HEK293 (cell line): Measurements from ENCODE around the gene SMNDC1.

Experiments
- CTCF ChIA-PET: fragments of 350-600 bp; formaldehyde crosslinking; extraction: SDS; loops from one replicate; lab custom pipeline; 2021; ENCODE audit warnings: antibody characterized with exemption; lab: Yijun Ruan, JAX
- POLR2A ChIA-PET: fragments of 300-600 bp; formaldehyde crosslinking; extraction: SDS; loops from one replicate; lab custom pipeline; 2020; ENCODE audit warnings: antibody characterized with exemption, inconsistent platforms; lab: Yijun Ruan, JAX
- H3K27ac ChIP-seq: fragments of 200-500 bp; sonication (Bioruptor generic); 2 replicates; pipeline ENCODE4 v1.5.1; 2014; ENCODE audit warnings: low read depth, low read length, control low read depth, inconsistent platforms; ENCODE audit errors: extremely low read depth
- H3K36me3 ChIP-seq, 2 experiments: fragments of 200-500 bp in 1 of 2; sonication (Bioruptor generic) in 1 of 2; 1 replicate in 1 of 2; 2 replicates in 1 of 2; pipeline ENCODE4 v1.5.1; 2014 to 2017; ENCODE audit warnings: inconsistent platforms in 2 of 2, low read length in 2 of 2; ENCODE audit not compliant: control insufficient read depth in 2 of 2, insufficient read depth in 1 of 2
- H3K4me1 ChIP-seq: fragments of 200-500 bp; sonication (Bioruptor generic); 2 replicates; pipeline ENCODE4 v1.5.1; 2014; ENCODE audit warnings: mild to moderate bottlenecking, low read length, inconsistent platforms; ENCODE audit not compliant: control insufficient read depth, insufficient read depth
- H3K4me3 ChIP-seq: 2 replicates; pipeline ENCODE4 v1.5.1; 2011; ENCODE audit warnings: low read depth, mild to moderate bottlenecking, control low read depth, low read length, moderate library complexity
- H3K9me3 ChIP-seq: fragments of 200-500 bp; sonication (Bioruptor generic); 2 replicates; pipeline ENCODE4 v1.5.1; 2014; ENCODE audit warnings: low read depth, low read length, inconsistent platforms; ENCODE audit not compliant: control insufficient read depth, insufficient read depth
- GFI1B ChIP-seq: fragments of 450-650 bp; formaldehyde crosslinking; IDR thresholded peaks from 2 replicates; pipeline ENCODE4 v1.5.1; 2016; ENCODE audit warnings: missing biosample characterization, missing genetic modification characterization
- GLI2 ChIP-seq: fragments of 450-650 bp; formaldehyde crosslinking; IDR thresholded peaks from 2 replicates; pipeline ENCODE4; 2017; ENCODE audit warnings: missing biosample characterization, missing genetic modification characterization, low read depth, borderline replicate concordance
- GLIS2 ChIP-seq: fragments of 450-650 bp; formaldehyde crosslinking; IDR thresholded peaks from 2 replicates; pipeline ENCODE4 v1.5.1; 2016; ENCODE audit warnings: missing biosample characterization, missing genetic modification characterization
- IKZF3 ChIP-seq: fragments of 450-650 bp; IDR thresholded peaks from 2 replicates; pipeline ENCODE4 v1.5.0; 2018; ENCODE audit warnings: missing biosample characterization, mild to moderate bottlenecking, missing genetic modification characterization, moderate library complexity
- OVOL3 ChIP-seq: fragments of 450-650 bp; formaldehyde crosslinking; IDR thresholded peaks from 2 replicates; pipeline ENCODE4 v1.5.1; 2016; ENCODE audit warnings: missing biosample characterization, missing genetic modification characterization
- ZNF175 ChIP-seq: fragments of 450-650 bp; formaldehyde crosslinking; IDR thresholded peaks from 2 replicates; pipeline ENCODE4 v1.5.1; 2016; ENCODE audit warnings: missing biosample characterization, missing genetic modification characterization
- ZNF211 ChIP-seq: fragments of 450-650 bp; formaldehyde crosslinking; IDR thresholded peaks from 2 replicates; pipeline ENCODE4 v1.5.1; 2016; ENCODE audit warnings: low read depth, missing biosample characterization, missing genetic modification characterization
- ZNF416 ChIP-seq: fragments of 450-650 bp; formaldehyde crosslinking; IDR thresholded peaks from 2 replicates; pipeline ENCODE4 v1.5.1; 2016; ENCODE audit warnings: missing biosample characterization, missing genetic modification characterization
- ZNF473 ChIP-seq: fragments of 450-650 bp; formaldehyde crosslinking; IDR thresholded peaks from 2 replicates; pipeline ENCODE4 v1.5.1; 2017; ENCODE audit warnings: missing biosample characterization, missing genetic modification characterization
- ZNF529 ChIP-seq: fragments of 450-650 bp; formaldehyde crosslinking; IDR thresholded peaks from 2 replicates; pipeline ENCODE4 v1.5.1; 2017; ENCODE audit warnings: missing genetic modification characterization, missing biosample characterization; ENCODE audit not compliant: insufficient replicate concordance
- ZNF560 ChIP-seq: fragments of 450-650 bp; formaldehyde crosslinking; IDR thresholded peaks from 2 replicates; pipeline ENCODE4 v1.5.1; 2017; ENCODE audit warnings: missing biosample characterization, missing genetic modification characterization, borderline replicate concordance
- ZNF571 ChIP-seq: fragments of 450-650 bp; formaldehyde crosslinking; IDR thresholded peaks from 2 replicates; pipeline ENCODE4 v1.5.0; 2017; ENCODE audit warnings: missing biosample characterization, missing genetic modification characterization
- ZNF600 ChIP-seq: fragments of 450-650 bp; formaldehyde crosslinking; IDR thresholded peaks from 2 replicates; pipeline ENCODE4 v1.5.1; 2016; ENCODE audit warnings: missing biosample characterization, missing genetic modification characterization
- ZNF645 ChIP-seq: fragments of 450-650 bp; formaldehyde crosslinking; IDR thresholded peaks from 2 replicates; pipeline ENCODE4; 2016; ENCODE audit warnings: missing biosample characterization, missing genetic modification characterization
- ZNF658 ChIP-seq: fragments of 450-650 bp; formaldehyde crosslinking; IDR thresholded peaks from 2 replicates; pipeline ENCODE4; 2016; ENCODE audit warnings: missing biosample characterization, missing genetic modification characterization
- ZNF707 ChIP-seq: fragments of 450-650 bp; formaldehyde crosslinking; IDR thresholded peaks from 2 replicates; pipeline ENCODE4 v1.5.1; 2016; ENCODE audit warnings: missing biosample characterization, missing genetic modification characterization
- ZNF76 ChIP-seq: fragments of 450-650 bp; formaldehyde crosslinking; IDR thresholded peaks from 2 replicates; pipeline ENCODE4; 2016; ENCODE audit warnings: low read depth, missing biosample characterization, missing genetic modification characterization, borderline replicate concordance
- ZSCAN16 ChIP-seq: fragments of 450-650 bp; formaldehyde crosslinking; IDR thresholded peaks from 2 replicates; pipeline ENCODE4 v1.5.1; 2016; ENCODE audit warnings: missing biosample characterization, missing genetic modification characterization
- TF ChIP-seq, protein P1 (sequence below): fragments of 450-650 bp; formaldehyde crosslinking; IDR thresholded peaks from 2 replicates; pipeline ENCODE4 v1.5.0; 2017; ENCODE audit warnings: missing biosample characterization, missing genetic modification characterization, borderline replicate concordance
- TF ChIP-seq, protein P2 (sequence below): fragments of 450-650 bp; formaldehyde crosslinking; IDR thresholded peaks from 2 replicates; pipeline ENCODE4 v1.5.1; 2016; ENCODE audit warnings: missing biosample characterization, missing genetic modification characterization

The SMNDC1 gene

GRCh38 chr10:110285501-110285900 lies 19.2 kb downstream of the SMNDC1 start:
- ChIA-PET CTCF (interaction anchor here (0.6 to 7.6 kb wide), 8 partner anchors 11 to 401 kb away, joined by 3 to 119 read pairs (median 4); no protein-coding TSS in a partner anchor), POLR2A (interaction anchor here (0.7 to 1.5 kb wide), 3 partner anchors 11 to 77 kb away, joined by 3 to 5 read pairs (median 4); no protein-coding TSS in a partner anchor)
- Histone ChIP-seq H3K36me3 (peaks cover 37 to 61% of the 10 kb centered on the region in 2 experiments), H3K27ac (no peak overlapping the region), H3K4me3 (no peak overlapping the region), H3K4me1 (no peaks in the 10 kb centered on the region), H3K9me3 (no peaks in the 10 kb centered on the region)
- no peak for TF ChIP-seq ZNF76 (tag by site-specific recombination)
- TF ChIP-seq IKZF3 (tag by site-specific recombination): no peak
- TF ChIP-seq ZNF416: no peak
- TF ChIP-seq ZSCAN16 (tag by site-specific recombination): no peak
- TF ChIP-seq GFI1B: no peak
- no peak for TF ChIP-seq ZNF707 (tag by site-specific recombination)
- no peak for TF ChIP-seq ZNF600 (tag by site-specific recombination)
- TF ChIP-seq, protein P1, sequence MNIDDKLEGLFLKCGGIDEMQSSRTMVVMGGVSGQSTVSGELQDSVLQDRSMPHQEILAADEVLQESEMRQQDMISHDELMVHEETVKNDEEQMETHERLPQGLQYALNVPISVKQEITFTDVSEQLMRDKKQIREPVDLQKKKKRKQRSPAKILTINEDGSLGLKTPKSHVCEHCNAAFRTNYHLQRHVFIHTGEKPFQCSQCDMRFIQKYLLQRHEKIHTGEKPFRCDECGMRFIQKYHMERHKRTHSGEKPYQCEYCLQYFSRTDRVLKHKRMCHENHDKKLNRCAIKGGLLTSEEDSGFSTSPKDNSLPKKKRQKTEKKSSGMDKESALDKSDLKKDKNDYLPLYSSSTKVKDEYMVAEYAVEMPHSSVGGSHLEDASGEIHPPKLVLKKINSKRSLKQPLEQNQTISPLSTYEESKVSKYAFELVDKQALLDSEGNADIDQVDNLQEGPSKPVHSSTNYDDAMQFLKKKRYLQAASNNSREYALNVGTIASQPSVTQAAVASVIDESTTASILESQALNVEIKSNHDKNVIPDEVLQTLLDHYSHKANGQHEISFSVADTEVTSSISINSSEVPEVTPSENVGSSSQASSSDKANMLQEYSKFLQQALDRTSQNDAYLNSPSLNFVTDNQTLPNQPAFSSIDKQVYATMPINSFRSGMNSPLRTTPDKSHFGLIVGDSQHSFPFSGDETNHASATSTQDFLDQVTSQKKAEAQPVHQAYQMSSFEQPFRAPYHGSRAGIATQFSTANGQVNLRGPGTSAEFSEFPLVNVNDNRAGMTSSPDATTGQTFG (tag by site-specific recombination): no peak

DNA sequence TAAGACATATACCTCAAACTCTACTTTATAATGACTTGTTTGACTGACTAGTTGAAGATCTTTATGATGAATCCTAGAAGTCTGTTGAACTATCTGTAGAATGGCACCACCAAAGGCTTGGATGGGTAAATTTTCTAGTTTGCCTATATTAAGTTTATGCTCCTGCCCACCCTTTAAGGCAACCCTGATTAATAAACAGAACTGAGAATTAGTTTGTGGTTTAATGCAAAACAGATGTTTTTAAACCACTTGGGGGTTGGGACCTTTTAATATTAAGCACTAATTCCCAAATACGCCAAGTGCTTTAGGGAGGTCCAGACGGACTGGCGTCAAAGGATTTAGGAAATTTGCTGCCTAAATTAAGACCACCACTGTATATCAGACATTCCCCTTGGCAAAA lies 20.5 kb downstream of the SMNDC1 start:
- TF ChIP-seq OVOL3 (tag by site-specific recombination) (no peak), GLI2 (tag by site-specific recombination) (no peak), ZNF529 (no peak), ZNF473 (no peak), ZNF645 (tag by site-specific recombination) (no peak), ZNF211 (no peak), ZNF571 (tag by site-specific recombination) (no peak), ZNF560 (tag by site-specific recombination) (no peak), ZNF658 (no peak), ZNF175 (tag by site-specific recombination) (no peak), GLIS2 (tag by site-specific recombination) (no peak)
- TF ChIP-seq, protein P1 (tag by site-specific recombination): no peak
- TF ChIP-seq, protein P2, sequence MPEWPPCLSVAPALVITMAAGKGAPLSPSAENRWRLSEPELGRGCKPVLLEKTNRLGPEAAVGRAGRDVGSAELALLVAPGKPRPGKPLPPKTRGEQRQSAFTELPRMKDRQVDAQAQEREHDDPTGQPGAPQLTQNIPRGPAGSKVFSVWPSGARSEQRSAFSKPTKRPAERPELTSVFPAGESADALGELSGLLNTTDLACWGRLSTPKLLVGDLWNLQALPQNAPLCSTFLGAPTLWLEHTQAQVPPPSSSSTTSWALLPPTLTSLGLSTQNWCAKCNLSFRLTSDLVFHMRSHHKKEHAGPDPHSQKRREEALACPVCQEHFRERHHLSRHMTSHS (tag by site-specific recombination): no peak
- TF ChIP-seq, all 188 proteins: peak for 0
- H3K36me3 ChIP-seq: peaks cover 31 to 56% of the 10 kb centered on the region in 2 experiments
- H3K4me3 ChIP-seq: no peak overlapping the region
- ChIA-PET POLR2A (no interaction called here), CTCF (interaction anchor here (0.6 to 7.6 kb wide), 3 partner anchors 82 to 154 kb away, joined by 3 to 119 read pairs (median 3); no protein-coding TSS in a partner anchor)
- no peaks in the 10 kb centered on the region for H3K4me1 ChIP-seq
- no peaks in the 10 kb centered on the region for H3K9me3 ChIP-seq
- H3K27ac ChIP-seq: no peak overlapping the region
